Prostate gland (tissue), 2 donors: ENCODE data around the gene PDE2A.

Source experiments
- POLR2A ChIP-seq: fragments of 450-650 bp; IDR thresholded peaks from one replicate; pipeline ENCODE4 v1.6.1; 2016; ENCODE audit warnings: antibody characterized with exemption, mild to moderate bottlenecking
- TF ChIP-seq, protein P1 (sequence below), 4 experiments: fragments of 200-600 bp in 2 of 4; fragments of 450-650 bp in 2 of 4; sonication (generic) in 2 of 4; IDR thresholded peaks; 1 replicate in 3 of 4; 2 replicates in 1 of 4; pipeline ENCODE4 v1.5.1; 2016 to 2019; ENCODE audit warnings: antibody characterized with exemption in 4 of 4, mild to moderate bottlenecking in 2 of 4, moderate library complexity in 2 of 4

GRCh38 chr11:72570893-72571661 lies 103.1 kb downstream of the PDE2A start:
- TF ChIP-seq, protein P1, sequence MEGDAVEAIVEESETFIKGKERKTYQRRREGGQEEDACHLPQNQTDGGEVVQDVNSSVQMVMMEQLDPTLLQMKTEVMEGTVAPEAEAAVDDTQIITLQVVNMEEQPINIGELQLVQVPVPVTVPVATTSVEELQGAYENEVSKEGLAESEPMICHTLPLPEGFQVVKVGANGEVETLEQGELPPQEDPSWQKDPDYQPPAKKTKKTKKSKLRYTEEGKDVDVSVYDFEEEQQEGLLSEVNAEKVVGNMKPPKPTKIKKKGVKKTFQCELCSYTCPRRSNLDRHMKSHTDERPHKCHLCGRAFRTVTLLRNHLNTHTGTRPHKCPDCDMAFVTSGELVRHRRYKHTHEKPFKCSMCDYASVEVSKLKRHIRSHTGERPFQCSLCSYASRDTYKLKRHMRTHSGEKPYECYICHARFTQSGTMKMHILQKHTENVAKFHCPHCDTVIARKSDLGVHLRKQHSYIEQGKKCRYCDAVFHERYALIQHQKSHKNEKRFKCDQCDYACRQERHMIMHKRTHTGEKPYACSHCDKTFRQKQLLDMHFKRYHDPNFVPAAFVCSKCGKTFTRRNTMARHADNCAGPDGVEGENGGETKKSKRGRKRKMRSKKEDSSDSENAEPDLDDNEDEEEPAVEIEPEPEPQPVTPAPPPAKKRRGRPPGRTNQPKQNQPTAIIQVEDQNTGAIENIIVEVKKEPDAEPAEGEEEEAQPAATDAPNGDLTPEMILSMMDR (IDR thresholded peaks at IDR 0.05): no peak
- TF ChIP-seq POLR2A: no peak
